ENCODE data around the gene FBXW11. TPM values are rescaled to one million over a fixed set of nuclear protein-coding genes. Genes with fewer than 3 reads are reported as not detected.

The FBXW11 gene
- polyA plus RNA-seq, 1 donor, result 58.1 TPM

Other genes starting within 250 kb of the FBXW11 start
- not detected for gene SMIM23, start 220.8 kb downstream of the FBXW11 start, polyA plus RNA-seq (ENCODE audit: insufficient read length)
- 16.5 TPM for gene STK10, start 181.6 kb upstream of the FBXW11 start, polyA plus RNA-seq (ENCODE audit: insufficient read length)
- not detected for gene EFCAB9, start 187.5 kb upstream of the FBXW11 start, polyA plus RNA-seq (ENCODE audit: insufficient read length)

All from left kidney (tissue), 1 donor.